Fibroblast of skin of right biceps (primary cell): Measurements from ENCODE around the gene SPAG9.

Experiments used
- DNase-seq: peaks from one replicate; pipeline ENCODE4 v3.0.0-alpha.2; 2013

SPAG9 gene

DNA sequence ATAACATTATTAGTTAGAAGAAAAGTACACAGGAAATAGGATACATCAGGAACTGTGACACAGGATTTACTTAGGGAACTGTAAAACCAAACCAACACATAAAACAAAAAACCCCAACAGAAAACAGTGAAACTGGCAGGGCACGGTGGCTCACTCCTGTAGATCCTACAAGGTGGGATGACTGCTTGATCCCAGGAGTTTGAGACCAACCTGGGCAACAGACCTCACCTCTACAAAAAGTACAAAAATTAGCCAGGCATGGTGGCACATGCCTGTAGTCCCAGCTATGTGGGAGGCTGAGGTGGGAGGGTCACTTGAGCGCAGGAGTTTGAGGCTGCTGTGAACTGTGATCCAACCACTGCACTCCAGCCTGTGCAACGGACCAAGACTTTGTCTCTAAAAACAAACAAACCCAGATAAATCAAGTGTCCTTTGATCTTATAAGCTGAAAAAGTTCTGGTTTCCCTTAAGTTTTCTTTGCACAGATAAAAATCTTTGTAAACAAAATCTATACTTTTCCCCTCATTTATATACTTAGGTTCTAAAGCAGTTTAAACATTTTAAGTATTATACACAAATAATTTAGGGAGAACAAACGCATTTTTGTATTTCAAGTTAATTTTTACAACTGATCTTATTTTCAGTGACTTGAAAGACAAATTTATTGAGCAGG is 143.0 kb downstream of the SPAG9 start:
- DNase-seq, result no peak

DNA sequence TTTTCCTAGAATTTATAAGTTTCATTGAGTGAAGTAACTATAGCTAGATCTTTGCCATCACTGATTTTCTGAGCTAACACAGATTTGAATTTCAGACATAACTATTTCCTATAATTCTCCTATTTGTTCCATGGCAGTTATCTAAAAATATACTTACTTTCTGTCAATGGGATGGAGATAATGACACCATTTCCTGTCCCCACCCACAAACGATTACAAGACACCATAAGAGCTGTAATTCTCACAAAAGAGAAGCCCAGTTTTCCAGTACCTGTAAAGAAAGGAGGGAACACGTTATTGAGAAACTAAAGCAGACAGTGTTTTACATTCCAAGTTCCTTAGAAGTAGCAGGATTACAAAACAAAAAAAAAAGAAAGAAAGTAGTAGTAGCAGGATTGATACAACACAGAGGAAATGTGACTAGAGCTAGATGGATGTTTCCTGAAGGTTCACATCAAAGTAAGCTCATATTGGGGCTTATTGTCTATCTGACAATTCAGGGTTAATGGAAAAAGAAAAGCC is 143.7 kb downstream of the SPAG9 start:
- DNase-seq, result no peak

DNA sequence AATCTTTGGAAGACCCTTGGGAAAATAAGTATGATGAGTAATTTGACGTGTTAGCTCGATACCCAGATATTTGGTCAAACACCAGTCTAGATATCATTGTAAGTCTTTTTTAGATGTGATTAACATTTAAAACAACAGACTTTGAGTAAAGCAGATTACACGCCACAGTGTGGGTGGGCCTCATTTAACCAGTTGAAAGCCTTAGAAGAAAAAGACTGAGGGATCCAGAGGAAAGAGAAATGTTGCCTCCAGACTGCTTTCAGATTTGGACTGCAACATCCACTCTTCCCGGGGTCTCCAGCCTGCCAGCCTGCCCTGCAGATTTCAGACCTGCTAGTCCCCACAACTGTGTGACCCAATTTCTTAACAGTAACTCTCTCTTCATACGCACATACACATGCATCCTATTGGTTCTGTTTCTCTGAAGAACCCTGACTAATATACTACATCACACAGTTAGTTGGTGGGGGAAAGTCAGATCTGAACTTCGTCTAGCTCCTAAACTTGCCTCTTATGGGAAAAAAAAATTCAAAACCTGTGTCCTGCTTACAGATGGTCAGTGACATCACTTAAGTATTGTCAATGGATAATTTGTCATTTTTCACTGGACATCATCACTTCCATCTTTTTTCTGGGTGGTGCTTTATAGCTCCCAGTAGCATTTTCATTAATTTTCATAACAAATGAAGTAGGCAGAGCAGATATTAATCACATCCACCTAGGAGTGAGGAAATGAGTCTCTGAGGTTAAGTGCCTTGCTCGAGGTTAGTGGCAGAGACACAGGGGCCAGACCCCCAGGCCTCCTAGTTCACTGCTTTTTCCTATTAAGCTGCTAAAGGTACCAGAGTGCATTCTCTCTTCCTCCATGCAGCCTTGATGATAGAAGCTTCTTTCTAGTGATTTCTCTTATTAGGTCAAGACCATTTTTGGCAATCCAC is 146.8 kb downstream of the SPAG9 start:
- DNase-seq, result no peak

DNA sequence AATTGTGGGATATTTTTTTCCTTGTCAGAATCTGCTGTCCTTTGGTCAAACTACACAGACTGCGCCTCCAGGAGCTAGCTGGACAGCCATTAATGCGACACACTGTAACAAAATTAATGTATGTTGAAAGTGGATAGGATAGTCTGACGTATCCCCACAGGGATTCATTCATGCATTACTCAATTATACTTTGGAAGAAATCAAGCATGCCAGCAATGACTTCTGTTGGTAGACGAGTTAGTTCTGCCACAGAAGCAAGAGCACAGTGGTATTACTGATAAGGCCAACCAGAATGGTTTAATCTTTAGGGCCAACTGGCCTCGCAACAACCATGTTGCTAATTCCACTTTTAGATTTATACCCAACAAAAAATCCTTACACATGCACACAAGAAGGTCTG is 148.1 kb downstream of the SPAG9 start:
- no peak for DNase-seq

DNA sequence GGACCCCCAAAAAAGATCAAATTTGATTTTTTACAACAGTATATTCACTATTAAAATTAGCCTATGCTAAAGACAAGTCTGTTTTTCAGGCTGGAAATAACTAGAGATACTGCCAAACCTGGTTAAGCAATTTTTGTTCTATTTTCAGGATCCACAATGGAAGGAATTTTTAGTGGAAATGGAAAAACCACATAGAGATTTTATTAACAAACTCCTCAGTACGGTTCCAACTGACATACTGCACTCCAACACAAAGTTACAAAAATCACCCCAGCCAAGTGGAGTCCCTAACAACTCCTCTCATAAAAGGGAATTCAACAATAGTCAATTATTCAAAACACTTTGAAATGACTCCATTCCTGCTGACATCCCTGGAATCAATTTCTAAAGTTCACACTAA is 152.9 kb downstream of the SPAG9 start:
- DNase-seq, result no peak

DNA sequence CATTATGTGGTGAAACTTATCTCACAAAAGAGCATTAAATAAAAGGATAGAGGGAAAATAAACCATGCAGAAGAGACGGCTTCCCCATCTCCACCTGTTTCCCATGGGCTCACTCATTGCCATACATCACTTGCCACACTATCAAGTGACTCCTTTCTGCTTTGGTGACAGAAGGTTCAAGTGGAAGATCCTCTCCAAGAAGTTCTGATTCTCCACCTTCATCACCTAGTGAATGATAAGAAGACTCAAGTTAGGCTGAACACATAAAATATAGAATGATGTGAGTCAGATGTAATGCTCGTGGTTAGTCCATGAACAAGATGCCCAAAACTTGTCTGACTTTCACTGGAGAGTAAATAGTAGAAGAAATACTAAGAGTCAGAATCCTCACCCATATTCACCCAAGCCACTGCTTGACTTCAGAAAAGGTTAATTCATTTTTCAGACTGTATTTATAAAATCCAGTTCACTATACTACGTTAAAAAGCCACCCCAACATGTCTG is 154.5 kb downstream of the SPAG9 start:
- DNase-seq, result no peak

DNA sequence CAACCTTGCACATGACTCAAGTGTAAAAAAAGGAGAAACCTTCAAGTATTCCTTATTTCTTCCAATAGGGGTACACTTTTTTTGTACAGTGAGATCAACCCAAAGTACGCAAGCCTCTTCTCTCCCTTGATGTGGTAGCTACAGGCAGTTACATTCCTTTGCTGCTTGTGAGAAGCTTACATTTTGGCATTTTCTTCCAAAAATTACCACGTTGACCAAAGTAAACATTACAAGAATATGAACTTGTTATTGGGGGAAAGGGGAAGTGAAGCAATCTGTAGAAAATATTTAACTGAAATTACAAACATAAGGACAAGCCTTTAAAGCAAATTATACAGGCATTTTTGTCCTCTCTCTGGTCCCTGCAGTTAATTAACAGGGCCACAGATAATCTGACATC is 157.5 kb downstream of the SPAG9 start:
- no peak for DNase-seq

DNA sequence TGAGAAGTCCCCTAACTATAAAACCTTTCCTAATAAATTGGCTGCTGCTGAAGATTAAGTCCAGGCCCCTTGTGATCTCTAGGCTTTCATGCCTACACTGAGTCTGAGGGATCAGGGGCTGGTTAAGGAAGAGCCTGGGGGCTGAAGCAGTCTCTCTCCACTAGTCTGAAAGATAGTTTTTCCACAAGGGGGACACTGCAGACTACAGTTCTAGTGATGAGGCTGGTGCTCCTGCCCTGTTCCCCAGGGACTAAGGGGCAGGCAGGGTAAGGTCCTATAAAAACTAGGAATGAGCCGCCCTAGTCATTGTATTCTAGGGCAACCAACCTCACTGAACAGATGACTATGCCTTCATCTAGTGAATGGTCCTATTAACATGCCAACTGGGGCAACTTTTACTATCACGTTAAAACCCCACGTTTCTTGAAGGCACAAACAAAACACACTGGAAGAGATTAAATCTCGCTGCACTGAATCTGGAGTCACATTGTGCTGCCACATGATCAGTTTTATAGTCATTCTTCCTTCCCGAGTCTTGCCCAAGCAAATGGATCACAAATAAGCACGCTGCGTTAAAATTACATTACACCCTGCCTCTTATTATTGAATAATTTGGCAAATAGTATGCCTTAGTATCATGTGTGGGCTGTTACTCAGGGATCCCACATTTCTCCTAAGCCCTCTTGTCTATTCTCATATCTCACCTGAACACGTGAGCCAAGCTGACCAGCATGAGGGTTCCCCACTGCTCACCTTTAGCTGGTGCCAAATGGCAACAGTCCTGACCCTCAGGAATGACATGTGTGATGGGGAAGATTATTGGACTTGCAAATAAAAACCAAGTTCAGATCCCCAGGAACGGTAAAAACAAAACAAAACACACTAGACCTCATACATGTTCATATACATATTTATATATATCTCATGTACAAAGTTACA is 159.1 kb downstream of the SPAG9 start:
- DNase-seq, result no peak

DNA sequence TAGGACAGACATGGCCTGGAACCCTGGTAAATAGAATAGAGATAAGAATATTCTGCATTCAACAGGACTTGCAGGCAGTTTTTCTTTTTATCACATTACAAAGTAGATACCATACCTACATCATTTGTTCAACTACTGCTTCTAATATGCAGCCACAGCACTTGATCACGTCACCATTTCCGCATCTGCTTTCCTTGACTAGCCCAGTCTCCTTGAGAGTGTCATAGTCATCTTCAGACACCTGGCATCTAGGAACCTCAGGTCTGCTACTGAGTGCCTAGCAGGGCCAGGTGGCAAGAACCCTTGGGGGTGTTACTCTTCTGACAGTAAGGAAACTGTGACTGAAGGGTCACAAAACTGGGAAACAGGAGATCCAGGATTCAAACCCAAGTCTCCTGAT is 161.3 kb downstream of the SPAG9 start:
- DNase-seq, result no peak

DNA sequence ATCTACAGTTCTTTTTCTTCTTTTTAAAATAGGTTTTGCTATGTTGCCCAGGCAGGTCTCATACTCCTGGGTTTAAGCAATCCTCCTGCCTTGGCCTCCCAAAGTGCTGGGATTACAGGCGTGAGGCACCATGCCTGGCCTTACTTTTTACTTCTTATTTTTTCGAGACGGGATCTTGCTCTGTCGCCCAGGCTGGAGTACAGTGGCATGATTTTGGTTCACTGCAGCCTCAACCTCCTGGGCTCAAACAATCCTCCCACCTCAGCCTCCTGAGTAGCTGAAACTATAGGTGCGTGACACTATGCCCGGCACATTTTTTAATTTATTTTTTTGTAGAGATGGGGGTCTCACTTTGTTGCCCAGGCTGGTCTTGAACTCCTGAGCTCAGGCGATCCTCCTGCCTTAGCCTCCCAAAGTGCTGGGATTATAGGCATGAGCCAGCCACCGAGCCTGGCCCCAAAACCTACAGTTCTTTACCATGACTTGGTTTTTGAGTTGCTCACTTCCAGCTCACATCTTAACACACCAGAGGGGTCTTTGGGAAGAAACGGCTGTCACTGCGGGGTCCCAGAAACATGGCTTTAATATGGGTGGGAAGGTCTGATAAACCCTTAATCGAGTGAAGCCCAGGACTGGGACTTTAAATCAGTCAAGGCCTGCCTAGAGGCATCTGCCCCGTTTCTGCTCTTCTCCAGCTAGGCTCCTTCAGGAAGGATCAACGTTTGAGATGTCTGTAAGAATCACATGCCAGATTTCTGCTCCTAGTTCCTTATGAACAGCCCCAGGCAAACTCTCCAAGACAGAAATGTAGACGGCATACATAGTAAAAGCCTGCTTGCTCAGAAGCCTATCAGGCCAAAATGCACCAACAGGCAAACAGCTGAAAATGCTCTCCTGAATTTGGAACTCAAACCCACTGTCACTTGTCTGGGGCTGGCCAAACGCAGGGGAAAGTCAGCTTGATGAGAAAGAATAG is 162.8 kb downstream of the SPAG9 start:
- no peak for DNase-seq

DNA sequence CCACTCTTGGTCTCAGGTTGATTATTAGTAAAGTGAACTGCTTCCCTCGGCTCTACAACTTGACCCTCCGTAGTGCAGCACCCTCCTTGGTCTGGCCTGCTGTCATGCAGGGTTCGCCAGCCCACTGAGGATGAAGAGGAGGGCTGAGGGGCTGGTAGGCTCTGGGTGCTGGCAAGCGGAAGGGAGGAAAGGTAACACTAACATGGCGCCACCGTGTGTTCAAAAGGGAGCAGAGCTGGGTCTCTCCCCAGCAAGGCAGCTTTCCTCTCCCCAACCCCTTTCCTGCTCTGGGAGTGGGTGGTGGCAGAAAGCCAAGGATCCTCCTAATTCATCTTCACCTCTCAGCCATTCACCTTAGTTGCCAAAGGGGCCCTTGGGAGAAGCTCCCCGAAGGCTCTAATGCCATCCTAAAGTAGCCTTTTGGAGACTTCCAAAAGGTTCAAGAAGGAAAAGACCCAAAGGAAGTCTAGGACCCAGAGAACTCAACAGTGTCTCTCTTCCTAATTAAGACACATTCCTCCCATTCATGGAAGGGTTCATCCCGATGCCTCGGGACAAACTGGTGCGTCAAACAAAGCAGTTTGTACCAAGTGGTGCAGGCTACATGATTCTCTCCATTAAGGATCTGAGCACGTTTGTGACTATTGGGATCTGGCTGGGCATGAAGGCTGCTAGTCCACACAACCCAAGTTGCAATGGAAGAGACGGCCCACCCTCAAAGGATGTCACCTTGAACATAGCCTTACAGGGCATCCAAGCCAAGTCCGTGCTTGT is 163.7 kb downstream of the SPAG9 start:
- peak; percentile 59 for DNase-seq

DNA sequence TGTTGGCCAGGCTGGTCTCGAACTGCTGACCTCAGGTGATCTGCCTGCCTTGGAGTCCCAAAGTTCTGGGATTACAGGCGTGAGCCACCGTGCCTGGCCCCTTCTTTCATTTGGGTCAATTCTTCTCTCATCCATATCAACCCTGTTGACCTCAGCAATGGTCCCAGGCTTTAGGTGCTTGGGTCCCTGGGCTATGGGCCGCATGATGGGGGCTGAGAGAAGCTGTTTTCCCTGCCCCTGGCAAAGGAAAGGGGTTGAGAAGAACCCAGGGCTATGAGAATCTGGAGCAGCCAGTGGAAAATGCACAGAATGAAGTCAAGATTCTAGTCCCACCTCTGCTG is 164.3 kb downstream of the SPAG9 start:
- DNase-seq, result no peak

DNA sequence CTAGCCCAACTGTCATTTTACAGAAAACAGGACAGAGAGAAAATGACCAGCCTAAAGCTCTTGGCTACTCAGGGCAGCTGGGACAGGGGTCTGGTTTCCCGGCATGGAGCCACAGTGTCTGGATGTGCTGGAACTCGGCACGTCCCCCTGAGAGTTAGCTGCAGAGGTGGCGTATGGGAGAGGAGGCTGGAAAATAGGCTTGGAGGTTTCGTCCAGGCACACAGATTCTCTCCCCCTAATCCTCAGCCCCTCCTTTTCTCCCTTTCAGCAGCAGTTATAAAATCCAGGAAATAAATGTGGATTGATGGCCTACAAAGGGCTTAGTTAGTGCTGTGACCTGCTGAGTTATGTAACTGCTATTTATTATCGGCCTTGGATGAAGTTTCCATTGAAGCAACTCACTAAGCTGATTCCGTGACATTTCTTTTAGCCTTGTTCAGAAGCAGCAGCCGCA is 165.0 kb downstream of the SPAG9 start:
- no peak for DNase-seq

DNA sequence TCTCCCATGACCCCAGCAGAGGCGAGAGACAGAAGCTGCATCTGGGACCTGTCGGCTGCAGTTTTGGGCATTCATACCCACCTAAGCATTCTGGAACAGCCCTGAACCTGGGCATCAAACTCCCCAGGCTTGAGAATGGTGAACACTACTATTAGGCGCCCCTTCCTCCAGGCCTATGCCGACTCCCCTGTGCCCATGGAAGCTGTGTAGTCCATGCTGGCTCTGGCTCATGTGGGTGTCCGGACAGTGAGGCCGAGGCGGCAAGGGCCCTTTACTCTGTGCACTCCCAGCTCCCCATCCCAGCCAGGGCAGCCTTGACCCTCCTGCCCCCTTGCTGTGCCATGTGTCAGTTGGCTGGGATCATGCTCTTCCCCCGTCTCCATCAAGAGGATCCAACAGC is 165.5 kb downstream of the SPAG9 start:
- no peak for DNase-seq

DNA sequence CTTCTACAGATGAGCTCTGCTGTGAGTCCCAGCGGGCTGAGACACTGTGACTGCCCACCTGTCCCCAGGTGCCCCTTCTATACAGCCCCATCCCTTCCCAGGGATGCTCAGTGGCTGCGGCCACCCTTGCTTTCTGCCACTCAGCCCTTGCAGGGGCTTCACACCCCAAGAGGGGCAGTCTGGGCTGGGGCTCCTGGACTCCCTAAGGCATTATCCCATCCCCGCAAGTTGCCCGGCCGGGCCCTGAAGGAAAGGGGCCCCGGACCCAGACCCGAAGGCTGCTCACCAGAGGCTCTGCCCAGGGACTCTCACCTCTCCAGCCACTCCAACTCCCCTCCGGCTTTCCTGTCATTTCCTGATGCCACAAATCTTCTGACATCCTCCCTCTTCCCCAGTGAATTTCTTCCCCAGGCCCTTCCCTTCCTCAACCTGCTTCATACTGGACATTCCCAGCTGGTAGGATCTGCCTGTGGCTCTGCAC is 166.0 kb downstream of the SPAG9 start:
- DNase-seq, result no peak

DNA sequence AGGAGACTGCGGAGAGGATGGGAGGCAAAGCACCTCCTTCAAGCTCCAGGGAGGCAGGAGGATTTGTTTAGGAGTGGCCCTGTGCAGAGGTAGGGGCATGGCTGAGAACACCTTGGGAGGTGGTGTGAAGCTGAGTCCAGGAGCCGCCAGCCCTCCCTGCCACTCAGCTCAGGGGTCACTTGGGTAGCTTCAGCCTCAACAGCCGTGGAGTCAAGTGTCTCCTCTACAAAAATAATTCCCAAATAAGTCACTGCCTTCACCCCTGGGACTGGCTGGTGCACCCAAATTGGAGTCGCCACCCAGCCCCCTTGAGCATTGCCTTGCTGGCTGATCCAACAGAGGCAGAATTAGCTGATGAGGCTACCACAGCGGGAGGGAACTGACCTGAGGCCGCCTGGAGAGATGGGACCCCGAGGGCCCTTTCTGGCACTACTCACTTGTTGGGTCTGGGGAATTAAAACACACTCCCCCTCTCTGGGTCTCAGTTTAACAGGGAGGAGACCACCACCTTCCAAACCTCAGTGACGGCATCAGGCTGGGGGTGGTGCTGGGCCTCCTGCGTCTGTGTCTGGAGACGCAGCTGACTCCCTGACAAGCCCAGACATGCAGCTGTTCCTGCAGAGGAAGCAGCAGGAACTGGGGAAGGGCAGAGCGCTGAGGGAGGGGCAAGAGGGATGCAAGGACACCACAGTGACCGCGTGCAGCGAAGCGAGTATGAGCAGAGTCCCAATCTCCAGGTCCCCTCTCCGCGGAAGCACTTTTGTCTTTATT is 166.7 kb downstream of the SPAG9 start:
- DNase-seq, result peak; percentile 71

DNA sequence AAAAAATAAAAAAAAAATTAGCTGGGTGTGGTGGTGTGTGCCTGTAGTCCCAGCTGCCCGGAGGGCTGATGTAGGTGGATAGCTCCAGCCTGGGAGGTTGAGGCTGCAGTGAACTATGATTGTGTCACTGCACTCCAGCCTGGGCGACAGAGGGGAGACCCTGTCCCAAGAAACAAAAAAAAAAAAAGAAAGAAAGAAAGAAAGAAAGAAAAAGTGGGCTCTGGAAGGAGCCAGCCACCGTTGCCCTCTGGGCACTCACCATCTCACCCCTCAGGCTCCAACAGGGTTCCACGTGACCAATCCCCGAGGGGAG is 167.2 kb downstream of the SPAG9 start:
- DNase-seq, result no peak

DNA sequence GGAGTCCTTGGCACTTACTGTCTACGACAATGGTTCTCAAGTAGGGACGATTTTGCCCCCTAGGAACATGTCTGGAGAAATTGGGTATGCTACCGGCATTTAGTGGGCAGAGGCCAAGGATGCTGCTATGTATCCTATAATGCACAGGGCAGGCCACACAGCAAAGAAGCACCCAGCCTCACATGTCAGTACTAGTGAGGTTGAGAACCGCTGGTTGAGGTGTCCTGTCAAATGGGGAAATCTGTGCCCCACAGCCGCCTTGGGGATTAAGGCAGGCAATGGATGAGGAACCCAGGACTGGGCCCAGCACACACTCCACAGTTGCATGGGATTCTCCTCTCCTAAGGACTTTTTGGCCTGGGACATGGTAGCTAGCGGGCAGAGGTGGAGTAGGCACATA is 167.8 kb downstream of the SPAG9 start:
- DNase-seq, result no peak

DNA sequence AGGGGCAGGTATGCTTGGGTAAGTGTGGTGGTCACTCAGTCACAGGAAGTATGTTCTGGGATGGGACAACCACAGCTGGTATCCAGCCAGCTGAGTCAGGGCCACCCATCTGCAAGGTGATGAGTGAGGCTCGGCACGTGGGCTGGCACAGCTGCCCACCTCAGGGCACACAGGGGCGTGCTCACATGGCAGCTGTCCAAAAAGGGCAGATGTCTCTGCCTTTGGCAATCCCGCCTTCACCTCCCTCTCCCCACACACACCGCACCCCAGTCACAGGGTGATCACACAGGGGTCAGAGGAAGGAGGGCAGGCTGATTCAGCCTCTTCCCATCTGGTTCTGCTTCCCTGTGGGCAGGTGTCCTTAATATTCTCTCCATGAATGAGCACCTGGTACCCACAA is 168.7 kb downstream of the SPAG9 start:
- peak; percentile 41 for DNase-seq
